ENCODE measurements around the gene CD300A.

CD300A gene

DNA sequence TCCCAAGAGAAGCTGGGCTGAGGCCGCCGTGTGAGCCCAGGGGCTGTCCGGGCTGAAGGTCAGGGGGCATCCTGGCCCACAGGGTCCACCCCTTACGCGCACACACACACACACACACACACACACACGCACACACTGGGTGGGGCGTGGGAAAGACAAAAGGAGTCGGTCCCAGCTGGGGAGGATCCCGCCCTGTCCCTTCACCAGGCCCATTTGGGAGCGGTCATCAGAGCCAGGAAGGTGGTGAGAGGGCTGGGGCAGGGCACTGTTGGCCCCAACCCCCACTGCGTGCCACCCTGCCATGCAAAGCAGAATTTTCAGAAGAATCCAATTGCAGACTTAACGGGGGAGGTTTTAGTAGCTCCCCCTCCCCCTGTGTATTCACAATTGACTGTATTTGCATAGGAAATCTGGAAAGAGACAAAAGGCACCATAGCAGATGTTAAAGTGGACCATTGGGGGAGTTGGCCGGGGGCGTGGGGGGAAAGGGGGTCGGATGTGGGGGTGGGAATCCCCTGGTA lies 11.3 kb upstream of the CD300A start:
- DNase-seq (ENCODE audit: low read depth) = no peak
- TF ChIP-seq, protein P1, sequence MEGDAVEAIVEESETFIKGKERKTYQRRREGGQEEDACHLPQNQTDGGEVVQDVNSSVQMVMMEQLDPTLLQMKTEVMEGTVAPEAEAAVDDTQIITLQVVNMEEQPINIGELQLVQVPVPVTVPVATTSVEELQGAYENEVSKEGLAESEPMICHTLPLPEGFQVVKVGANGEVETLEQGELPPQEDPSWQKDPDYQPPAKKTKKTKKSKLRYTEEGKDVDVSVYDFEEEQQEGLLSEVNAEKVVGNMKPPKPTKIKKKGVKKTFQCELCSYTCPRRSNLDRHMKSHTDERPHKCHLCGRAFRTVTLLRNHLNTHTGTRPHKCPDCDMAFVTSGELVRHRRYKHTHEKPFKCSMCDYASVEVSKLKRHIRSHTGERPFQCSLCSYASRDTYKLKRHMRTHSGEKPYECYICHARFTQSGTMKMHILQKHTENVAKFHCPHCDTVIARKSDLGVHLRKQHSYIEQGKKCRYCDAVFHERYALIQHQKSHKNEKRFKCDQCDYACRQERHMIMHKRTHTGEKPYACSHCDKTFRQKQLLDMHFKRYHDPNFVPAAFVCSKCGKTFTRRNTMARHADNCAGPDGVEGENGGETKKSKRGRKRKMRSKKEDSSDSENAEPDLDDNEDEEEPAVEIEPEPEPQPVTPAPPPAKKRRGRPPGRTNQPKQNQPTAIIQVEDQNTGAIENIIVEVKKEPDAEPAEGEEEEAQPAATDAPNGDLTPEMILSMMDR (IDR thresholded peaks at IDR 0.05; ENCODE audit: control insufficient read depth, extremely low read depth, insufficient read depth) = no peak
- H3K4me3 ChIP-seq (ENCODE audit: low read depth, low read length) = no peak overlapping the region

GRCh38 chr17:74455821-74456220 lies 10.6 kb upstream of the CD300A start:
- DNase-seq (ENCODE audit: low read depth) = no peak
- no peak overlapping the region for H3K4me3 ChIP-seq (ENCODE audit: low read depth, low read length)
- TF ChIP-seq, protein P1 (IDR thresholded peaks at IDR 0.05; ENCODE audit: control insufficient read depth, extremely low read depth, insufficient read depth) = no peak

DNA sequence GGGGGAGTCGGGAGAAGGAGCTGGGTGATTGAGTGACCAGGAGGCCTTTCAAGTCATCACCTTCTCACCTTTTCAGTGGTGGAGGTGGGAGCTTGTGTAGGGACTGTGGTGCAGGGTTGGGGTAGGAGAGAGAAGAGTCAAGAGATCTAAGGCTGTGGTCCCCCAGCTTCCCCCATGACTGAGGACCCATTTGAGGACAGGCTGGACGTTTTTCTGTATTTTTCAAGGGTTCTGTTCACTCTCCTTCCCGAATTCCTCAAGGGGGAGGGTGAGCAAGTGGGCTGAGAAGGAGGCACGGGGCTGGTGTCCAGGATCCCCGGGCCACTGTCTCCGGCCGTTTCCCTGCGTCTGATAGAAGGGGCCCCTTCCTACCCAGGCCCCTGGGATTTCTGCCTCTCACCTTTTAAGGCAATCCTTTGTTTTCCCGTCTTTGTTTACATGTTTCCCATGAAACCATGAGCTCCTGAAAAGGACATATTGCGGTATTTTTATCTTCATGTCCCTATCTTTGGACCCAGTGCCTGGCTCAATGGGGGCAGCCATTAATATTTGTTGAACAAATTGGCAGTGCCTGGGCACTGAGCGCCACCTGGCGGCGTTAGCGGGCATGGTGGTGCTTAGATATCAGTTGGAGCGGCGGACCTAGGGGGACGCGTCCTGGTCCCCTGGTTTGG lies 9.2 kb upstream of the CD300A start:
- peak; percentile 23 for DNase-seq (ENCODE audit: low read depth)
- TF ChIP-seq, protein P1 (IDR thresholded peaks at IDR 0.05; ENCODE audit: control insufficient read depth, extremely low read depth, insufficient read depth) = peak; percentile 91
- no peak overlapping the region for H3K4me3 ChIP-seq (ENCODE audit: low read depth, low read length)

GRCh38 chr17:74457820-74458166 lies 8.6 kb upstream of the CD300A start:
- H3K4me3 ChIP-seq (ENCODE audit: low read depth, low read length) = no peak overlapping the region
- no peak for DNase-seq (ENCODE audit: low read depth)
- TF ChIP-seq, protein P1 (IDR thresholded peaks at IDR 0.05; ENCODE audit: control insufficient read depth, extremely low read depth, insufficient read depth) = no peak

DNA sequence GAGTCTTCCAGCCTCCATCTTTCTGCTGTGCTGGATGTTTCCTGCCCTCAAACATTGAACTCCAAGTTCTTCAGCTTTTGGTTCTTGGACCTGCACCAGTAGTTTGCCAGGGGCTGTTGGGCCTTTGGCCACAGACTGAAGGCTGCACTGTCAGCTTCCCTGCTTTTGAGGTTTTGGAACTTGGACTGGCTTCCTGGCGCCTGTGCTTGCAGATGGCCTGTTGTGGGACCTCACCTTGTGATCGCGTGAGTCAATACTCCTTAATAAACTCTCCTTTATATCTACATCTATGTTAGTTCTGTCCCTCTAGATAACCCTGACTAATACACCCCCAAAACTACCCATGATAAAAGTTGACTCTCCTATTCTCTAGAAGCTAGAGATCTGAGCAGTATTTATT lies 7.6 kb upstream of the CD300A start:
- no peak overlapping the region for H3K4me3 ChIP-seq (ENCODE audit: low read depth, low read length)
- DNase-seq (ENCODE audit: low read depth) = no peak
- TF ChIP-seq, protein P1 (IDR thresholded peaks at IDR 0.05; ENCODE audit: control insufficient read depth, extremely low read depth, insufficient read depth) = no peak

GRCh38 chr17:74459622-74460021 lies 6.8 kb upstream of the CD300A start:
- TF ChIP-seq, protein P1 (IDR thresholded peaks at IDR 0.05; ENCODE audit: control insufficient read depth, extremely low read depth, insufficient read depth) = no peak
- DNase-seq (ENCODE audit: low read depth) = no peak
- H3K4me3 ChIP-seq (ENCODE audit: low read depth, low read length) = no peak overlapping the region

- H3K4me3 ChIP-seq (ENCODE audit: low read depth, low read length) = no peak overlapping the region
- TF ChIP-seq, protein P1 (IDR thresholded peaks at IDR 0.05; ENCODE audit: control insufficient read depth, extremely low read depth, insufficient read depth) = no peak
- DNase-seq (ENCODE audit: low read depth) = no peak
These were observed 6.2 kb upstream of the CD300A start for GRCh38 chr17:74460241-74460640.
